Measurements from ENCODE around the gene FLAD1. TPM values are rescaled to one million over a fixed set of nuclear protein-coding genes. Genes with fewer than 3 reads are reported as not detected.

FLAD1 gene
- total RNA-seq, 1 experiment from 2014 or later: 82.4 TPM

DNA sequence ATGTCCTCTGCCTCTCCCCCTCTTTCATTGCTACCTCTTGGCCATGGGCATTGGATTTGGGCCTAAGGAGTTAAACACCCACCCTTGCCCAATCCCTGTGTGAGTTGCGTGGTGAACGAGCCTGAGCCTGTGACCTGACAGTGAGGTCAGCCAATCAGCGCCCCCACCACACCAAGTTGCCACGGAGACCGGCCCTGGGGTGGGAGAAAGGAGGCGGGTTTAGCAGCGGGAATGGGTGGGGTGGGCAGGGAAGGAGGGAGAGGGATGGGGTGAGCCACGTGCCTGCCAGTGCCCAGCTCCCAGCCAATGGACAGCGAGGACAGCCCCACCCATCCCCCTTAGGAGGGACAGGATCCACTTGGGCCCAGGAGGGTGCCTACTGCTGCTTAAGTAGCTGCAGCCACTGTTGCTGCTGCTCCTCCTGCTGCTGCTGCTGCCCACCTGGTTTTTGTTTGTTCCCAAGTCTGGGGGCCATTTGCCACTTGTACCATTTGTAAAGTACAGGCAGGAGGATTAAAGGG lies 28.9 kb downstream of the FLAD1 start:
- no peak for TF ChIP-seq EZH2 (IDR thresholded peaks at IDR 0.05; ENCODE audit: borderline replicate concordance, low read depth, low read length, poor library complexity, severe bottlenecking)
- TF ChIP-seq, protein P1, sequence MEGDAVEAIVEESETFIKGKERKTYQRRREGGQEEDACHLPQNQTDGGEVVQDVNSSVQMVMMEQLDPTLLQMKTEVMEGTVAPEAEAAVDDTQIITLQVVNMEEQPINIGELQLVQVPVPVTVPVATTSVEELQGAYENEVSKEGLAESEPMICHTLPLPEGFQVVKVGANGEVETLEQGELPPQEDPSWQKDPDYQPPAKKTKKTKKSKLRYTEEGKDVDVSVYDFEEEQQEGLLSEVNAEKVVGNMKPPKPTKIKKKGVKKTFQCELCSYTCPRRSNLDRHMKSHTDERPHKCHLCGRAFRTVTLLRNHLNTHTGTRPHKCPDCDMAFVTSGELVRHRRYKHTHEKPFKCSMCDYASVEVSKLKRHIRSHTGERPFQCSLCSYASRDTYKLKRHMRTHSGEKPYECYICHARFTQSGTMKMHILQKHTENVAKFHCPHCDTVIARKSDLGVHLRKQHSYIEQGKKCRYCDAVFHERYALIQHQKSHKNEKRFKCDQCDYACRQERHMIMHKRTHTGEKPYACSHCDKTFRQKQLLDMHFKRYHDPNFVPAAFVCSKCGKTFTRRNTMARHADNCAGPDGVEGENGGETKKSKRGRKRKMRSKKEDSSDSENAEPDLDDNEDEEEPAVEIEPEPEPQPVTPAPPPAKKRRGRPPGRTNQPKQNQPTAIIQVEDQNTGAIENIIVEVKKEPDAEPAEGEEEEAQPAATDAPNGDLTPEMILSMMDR (conservative IDR thresholded peaks at IDR 0.05; ENCODE audit: low read depth, low read length): no peak
- Histone ChIP-seq H3K9me3 (ENCODE audit: low read depth, low read length, poor library complexity, severe bottlenecking) (no peaks in the 10 kb centered on the region), H3K4me1 (ENCODE audit: insufficient read depth, low read length, poor library complexity, severe bottlenecking) (peaks cover 11% of the 10 kb centered on the region), H3K36me3 (ENCODE audit: insufficient read depth, low read length, poor library complexity, severe bottlenecking) (peaks cover 16% of the 10 kb centered on the region), H3K27ac (ENCODE audit: low read depth, low read length, poor library complexity, severe bottlenecking) (peak overlapping the region; percentile 42), H3K4me3 (ENCODE audit: low read depth, low read length, poor library complexity, severe bottlenecking) (no peak overlapping the region), H3K27me3 (replicated peaks; ENCODE audit: insufficient read depth, low read depth, low read length, poor library complexity) (no peaks in the 10 kb centered on the region)
- intact Hi-C loops (cut with micrococcal nuclease; ENCODE audit: unreplicated experiment): no loop called here
- CTCF ChIA-PET: interaction anchor here (0.9 kb wide), 1 partner anchor 40 kb away, joined by 6 read pairs; no protein-coding TSS in a partner anchor
- peak; percentile 61 for DNase-seq (ENCODE audit: low spot score)
- POLR2A ChIA-PET (ENCODE audit: low non-redundant PET): no interaction called here
- BruUV-seq (replicated peaks): no TSS peak

DNA sequence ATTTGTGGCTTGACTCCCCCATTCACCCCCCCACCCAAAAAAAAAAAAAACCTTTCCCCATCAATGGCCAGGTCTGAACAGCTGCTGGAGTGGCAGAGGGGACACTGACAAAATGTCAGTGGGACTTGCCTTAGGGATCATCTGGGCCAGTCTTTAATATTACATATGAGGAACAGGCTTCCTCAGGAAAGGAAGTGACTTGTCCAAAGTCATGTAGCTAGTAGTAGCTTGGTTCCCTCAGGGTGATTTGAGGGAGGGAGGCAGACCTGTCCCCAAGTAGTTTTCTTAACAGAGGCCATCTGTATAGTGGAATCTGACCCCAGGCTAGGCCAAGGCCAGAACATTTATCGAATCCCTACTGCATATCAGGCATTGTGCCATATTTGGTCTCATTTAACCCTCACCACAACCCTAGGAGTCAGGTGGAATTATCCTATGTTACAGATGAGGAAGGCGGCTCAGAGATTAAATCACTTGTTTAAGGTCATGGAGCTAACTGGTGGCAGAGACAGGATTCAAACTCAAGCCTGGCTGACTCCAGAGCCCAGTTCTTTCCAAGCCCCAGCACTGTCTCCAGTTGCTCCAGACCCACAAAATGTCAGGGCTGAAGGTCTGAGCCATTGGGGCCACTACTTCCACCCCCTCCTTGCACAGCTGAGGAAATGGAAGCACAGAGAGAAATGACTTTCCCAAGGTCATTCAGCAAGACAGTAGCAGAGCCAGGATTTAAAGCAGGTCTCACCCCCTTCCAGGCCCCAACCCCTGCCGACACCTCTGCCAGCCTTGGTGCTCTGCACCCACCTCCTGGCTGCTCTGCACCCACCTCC lies 29.8 kb downstream of the FLAD1 start:
- CTCF ChIA-PET: interaction anchor here (0.6 kb wide), 3 partner anchors 85 to 466 kb away, joined by 6 to 10 read pairs (median 6); no protein-coding TSS in a partner anchor
- H3K4me1 ChIP-seq (ENCODE audit: insufficient read depth, low read length, poor library complexity, severe bottlenecking): peaks cover 18% of the 10 kb centered on the region
- peak overlapping the region; percentile 42 for H3K27ac ChIP-seq (ENCODE audit: low read depth, low read length, poor library complexity, severe bottlenecking)
- intact Hi-C loops (cut with micrococcal nuclease; ENCODE audit: unreplicated experiment): no loop called here
- no peaks in the 10 kb centered on the region for H3K9me3 ChIP-seq (ENCODE audit: low read depth, low read length, poor library complexity, severe bottlenecking)
- POLR2A ChIA-PET (ENCODE audit: low non-redundant PET): no interaction called here
- no peak for DNase-seq (ENCODE audit: low spot score)
- no TSS peak for BruUV-seq (replicated peaks)
- no peak for TF ChIP-seq EZH2 (IDR thresholded peaks at IDR 0.05; ENCODE audit: borderline replicate concordance, low read depth, low read length, poor library complexity, severe bottlenecking)
- TF ChIP-seq, protein P1 (conservative IDR thresholded peaks at IDR 0.05; ENCODE audit: low read depth, low read length): no peak
- peaks cover 16% of the 10 kb centered on the region for H3K36me3 ChIP-seq (ENCODE audit: insufficient read depth, low read length, poor library complexity, severe bottlenecking)
- H3K4me3 ChIP-seq (ENCODE audit: low read depth, low read length, poor library complexity, severe bottlenecking): no peak overlapping the region
- no peaks in the 10 kb centered on the region for H3K27me3 ChIP-seq (replicated peaks; ENCODE audit: insufficient read depth, low read depth, low read length, poor library complexity)

DNA sequence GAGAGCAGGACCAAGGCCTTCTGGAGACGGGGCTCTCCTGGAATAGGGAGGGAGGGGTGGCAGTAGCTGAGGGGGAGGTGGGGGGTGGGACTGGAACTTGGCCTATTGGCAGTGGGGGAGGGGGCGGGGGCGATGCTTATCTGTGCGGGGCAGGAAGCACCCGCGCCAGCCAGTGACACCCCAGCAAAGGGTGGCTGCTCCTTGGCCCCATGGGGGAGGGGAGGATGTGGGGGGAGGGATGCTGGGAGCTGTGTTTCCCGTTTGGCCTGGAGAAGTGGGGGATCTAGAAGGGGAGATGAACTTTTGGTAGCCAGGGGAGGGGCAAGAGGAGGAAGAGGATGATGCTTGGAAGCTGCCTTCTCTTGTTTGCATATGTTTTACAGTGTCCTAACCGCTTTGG lies 30.5 kb downstream of the FLAD1 start:
- no TSS peak for BruUV-seq (replicated peaks)
- Histone ChIP-seq H3K4me3 (ENCODE audit: low read depth, low read length, poor library complexity, severe bottlenecking) (no peak overlapping the region), H3K4me1 (ENCODE audit: insufficient read depth, low read length, poor library complexity, severe bottlenecking) (peaks cover 19% of the 10 kb centered on the region), H3K9me3 (ENCODE audit: low read depth, low read length, poor library complexity, severe bottlenecking) (no peaks in the 10 kb centered on the region), H3K27me3 (replicated peaks; ENCODE audit: insufficient read depth, low read depth, low read length, poor library complexity) (no peaks in the 10 kb centered on the region), H3K36me3 (ENCODE audit: insufficient read depth, low read length, poor library complexity, severe bottlenecking) (peaks cover 16% of the 10 kb centered on the region), H3K27ac (ENCODE audit: low read depth, low read length, poor library complexity, severe bottlenecking) (no peak overlapping the region)
- intact Hi-C loops (cut with micrococcal nuclease; ENCODE audit: unreplicated experiment): no loop called here
- POLR2A ChIA-PET (ENCODE audit: low non-redundant PET): no interaction called here
- CTCF ChIA-PET: no interaction called here
- TF ChIP-seq EZH2 (IDR thresholded peaks at IDR 0.05; ENCODE audit: borderline replicate concordance, low read depth, low read length, poor library complexity, severe bottlenecking): no peak
- TF ChIP-seq, protein P1 (conservative IDR thresholded peaks at IDR 0.05; ENCODE audit: low read depth, low read length): no peak
- DNase-seq (ENCODE audit: low spot score): no peak
